Daoy (cell line): Measurements from ENCODE around the gene QTRT2. TPM values are rescaled to one million over a fixed set of nuclear protein-coding genes. Genes with fewer than 3 reads are reported as not detected.

Experiments used
- DNase-seq: peaks from one replicate; pipeline ENCODE4 v3.0.0-alpha.2; 2015; ENCODE audit warnings: low read depth
- total RNA-seq: library from RNA; depleted of rRNA; stranded (reverse); fragments of >200 nt; shearing (Covaris generic); gene quantifications from 2 replicates; pipeline ENCODE4 v1.2.3, GENCODE V29; 2014

The QTRT2 gene
- total RNA-seq, 1 experiment from 2014 or later: 37.0 TPM

- no peak for DNase-seq
Observed at GRCh38 chr3:114078126-114078525, 21.6 kb downstream of the QTRT2 start.

- no peak for DNase-seq
Observed at GRCh38 chr3:114079761-114080160, 23.2 kb downstream of the QTRT2 start.

GRCh38 chr3:114080201-114080600 lies 23.7 kb downstream of the QTRT2 start:
- no peak for DNase-seq

GRCh38 chr3:114081037-114081436 lies 24.5 kb downstream of the QTRT2 start:
- DNase-seq: no peak

- no peak for DNase-seq
Observed at GRCh38 chr3:114083112-114083511, 26.6 kb downstream of the QTRT2 start.

GRCh38 chr3:114086356-114086755 lies 29.8 kb downstream of the QTRT2 start:
- no peak for DNase-seq

- DNase-seq: no peak
Observed at GRCh38 chr3:114089675-114090074, 33.1 kb downstream of the QTRT2 start.

- no peak for DNase-seq
Observed at GRCh38 chr3:114092151-114093015, 35.8 kb downstream of the QTRT2 start.

GRCh38 chr3:114093016-114093380 lies 36.5 kb downstream of the QTRT2 start:
- DNase-seq: no peak

- DNase-seq: peak; percentile 61
Observed at GRCh38 chr3:114093596-114093995, 37.1 kb downstream of the QTRT2 start.

- no peak for DNase-seq
Observed at GRCh38 chr3:114095796-114096195, 39.3 kb downstream of the QTRT2 start.

GRCh38 chr3:114101101-114101500 lies 44.6 kb downstream of the QTRT2 start:
- DNase-seq: no peak

GRCh38 chr3:114103181-114103580 lies 46.6 kb downstream of the QTRT2 start:
- DNase-seq: no peak

- no peak for DNase-seq
Observed at GRCh38 chr3:114103858-114104257, 47.3 kb downstream of the QTRT2 start.

- DNase-seq: no peak
Observed at GRCh38 chr3:114104414-114104813, 47.9 kb downstream of the QTRT2 start.

- no peak for DNase-seq
Observed at GRCh38 chr3:114108137-114108536, 51.6 kb downstream of the QTRT2 start.

- no peak for DNase-seq
Observed at GRCh38 chr3:114110439-114110838, 53.9 kb downstream of the QTRT2 start.

- no peak for DNase-seq
Observed at GRCh38 chr3:114111060-114111770, 54.7 kb downstream of the QTRT2 start.

GRCh38 chr3:114112696-114113095 lies 56.2 kb downstream of the QTRT2 start:
- DNase-seq: peak; percentile 29

- DNase-seq: no peak
Observed at GRCh38 chr3:114114719-114115118, 58.2 kb downstream of the QTRT2 start.

- DNase-seq: no peak
Observed at GRCh38 chr3:114115143-114115542, 58.6 kb downstream of the QTRT2 start.

- DNase-seq: no peak
Observed at GRCh38 chr3:114119776-114120175, 63.2 kb downstream of the QTRT2 start.

- DNase-seq: no peak
Observed at GRCh38 chr3:114120211-114120610, 63.7 kb downstream of the QTRT2 start.
